Peyer's patch (tissue), 4 donors: ENCODE data around the gene FAM78A. TPM values are rescaled to one million over a fixed set of nuclear protein-coding genes. Genes with fewer than 3 reads are reported as not detected.
A peak's percentile ranks its signal among the peaks of the same experiment; 100 is the strongest.

Source experiments
- DNase-seq, 3 donors: peaks; one replicate each; pipeline ENCODE4 v3.0.0-alpha.2; 2017 to 2019
- H3K27ac ChIP-seq, 4 donors: fragments of 200-600 bp; sonication (generic); one replicate each; pipeline ENCODE4 v1.5.1; 2016 to 2019
- H3K27me3 ChIP-seq, 2 donors: fragments of 200-600 bp; sonication (generic); one replicate each; pipeline ENCODE4 v1.5.1; 2019
- H3K36me3 ChIP-seq, 3 donors: fragments of 200-600 bp; sonication (generic); one replicate each; pipeline ENCODE4 v1.5.1; 2016 to 2019
- H3K4me1 ChIP-seq, 4 donors: fragments of 200-600 bp; sonication (generic); one replicate each; pipeline ENCODE4 v1.5.1; 2016 to 2019
- H3K4me3 ChIP-seq, 4 donors: fragments of 200-600 bp; sonication (generic); 1 replicate in 3 of 4; 2 replicates in 1 of 4; pipeline ENCODE4 v1.5.1; 2016 to 2019; ENCODE audit warnings: mild to moderate bottlenecking in 1 of 4
- H3K9me3 ChIP-seq, 4 donors: fragments of 200-600 bp; sonication (generic); one replicate each; pipeline ENCODE4 v1.5.1; 2016 to 2019; ENCODE audit warnings: mild to moderate bottlenecking in 1 of 4
- CTCF ChIP-seq, 6 experiments: fragments of 450-650 bp in 4 of 6; fragments of 200-600 bp in 2 of 6; sonication (generic) in 1 of 6; IDR thresholded peaks; one replicate each; pipeline ENCODE4 v1.5.1; 2017 to 2019; ENCODE audit warnings: antibody characterized with exemption in 6 of 6, mild to moderate bottlenecking in 3 of 6, moderate library complexity in 1 of 6
- POLR2A ChIP-seq, 2 donors: fragments of 450-650 bp; IDR thresholded peaks; one replicate each; pipeline ENCODE4 v1.5.1; 2017; ENCODE audit warnings: antibody characterized with exemption in 2 of 2, mild to moderate bottlenecking in 2 of 2, moderate library complexity in 2 of 2
- total RNA-seq, 4 donors: library from RNA; depleted of rRNA; stranded (reverse); fragments of >200 nt; gene quantifications; one replicate each; pipeline ENCODE4 v1.1.0, GENCODE V29; 2016

Gene FAM78A
- total RNA-seq, 4 donors from 2014 or later, result 0.95 to 8.3 (median 3.3) TPM

GRCh38 chr9:131280660-131281059 is 4.3 kb upstream of the FAM78A start:
- H3K4me1 ChIP-seq, result peaks cover 0 to 25% (median 2%) of the 10 kb centered on the region in 4 donors
- DNase-seq, result no peak
- no peak overlapping the region for H3K27ac ChIP-seq
- no peaks in the 10 kb centered on the region for H3K36me3 ChIP-seq
- H3K4me3 ChIP-seq, result no peak overlapping the region
- no peaks in the 10 kb centered on the region for H3K9me3 ChIP-seq
- TF ChIP-seq POLR2A (IDR thresholded peaks at IDR 0.05), result no peak
- TF ChIP-seq CTCF (IDR thresholded peaks at IDR 0.05), result no peak
- peaks cover 0 to 3% of the 10 kb centered on the region in 2 donors for H3K27me3 ChIP-seq

GRCh38 chr9:131279863-131280570 is 3.7 kb upstream of the FAM78A start:
- Histone ChIP-seq H3K4me1 (peaks cover 0 to 25% (median 2%) of the 10 kb centered on the region in 4 donors), H3K27ac (no peak overlapping the region), H3K36me3 (no peaks in the 10 kb centered on the region), H3K4me3 (no peak overlapping the region), H3K9me3 (no peaks in the 10 kb centered on the region), H3K27me3 (peaks cover 0 to 3% of the 10 kb centered on the region in 2 donors)
- TF ChIP-seq POLR2A (IDR thresholded peaks at IDR 0.05) (no peak), CTCF (IDR thresholded peaks at IDR 0.05) (no peak)
- DNase-seq, result peak in 1 of 3 donors; percentile 35

- peak in 1 of 3 donors; percentile 40 for DNase-seq
- Histone ChIP-seq H3K4me3 (no peak overlapping the region), H3K9me3 (no peaks in the 10 kb centered on the region), H3K27me3 (peaks cover 0 to 3% of the 10 kb centered on the region in 2 donors), H3K27ac (peak overlapping the region in 1 of 4 donors; percentile 92), H3K36me3 (no peaks in the 10 kb centered on the region), H3K4me1 (peaks cover 0 to 25% (median 2%) of the 10 kb centered on the region in 4 donors)
- TF ChIP-seq POLR2A (IDR thresholded peaks at IDR 0.05) (no peak), CTCF (IDR thresholded peaks at IDR 0.05) (no peak)
Observed at GRCh38 chr9:131279196-131279862, 3.0 kb upstream of the FAM78A start.

GRCh38 chr9:131278702-131279111 is 2.4 kb upstream of the FAM78A start:
- no peaks in the 10 kb centered on the region for H3K36me3 ChIP-seq
- H3K4me3 ChIP-seq, result no peak overlapping the region
- H3K27me3 ChIP-seq, result peaks cover 0 to 3% of the 10 kb centered on the region in 2 donors
- TF ChIP-seq POLR2A (IDR thresholded peaks at IDR 0.05), result no peak
- TF ChIP-seq CTCF (IDR thresholded peaks at IDR 0.05), result no peak
- peak overlapping the region in 2 of 4 donors; percentile 69 to 92 for H3K27ac ChIP-seq
- peaks cover 0 to 25% (median 2%) of the 10 kb centered on the region in 4 donors for H3K4me1 ChIP-seq
- peak in 1 of 3 donors; percentile 35 for DNase-seq
- no peaks in the 10 kb centered on the region for H3K9me3 ChIP-seq

- peak; percentile 68 to 90 (median 85) for DNase-seq
- peak overlapping the region; percentile 74 to 87 (median 80) for H3K4me3 ChIP-seq
- peaks cover 0 to 24% (median 2%) of the 10 kb centered on the region in 4 donors for H3K4me1 ChIP-seq
- TF ChIP-seq CTCF (IDR thresholded peaks at IDR 0.05), result no peak
- TF ChIP-seq POLR2A (IDR thresholded peaks at IDR 0.05), result no peak
- H3K9me3 ChIP-seq, result no peaks in the 10 kb centered on the region
- H3K27ac ChIP-seq, result peak overlapping the region; percentile 69 to 92 (median 82)
- H3K27me3 ChIP-seq, result peaks cover 0 to 3% of the 10 kb centered on the region in 2 donors
- no peaks in the 10 kb centered on the region for H3K36me3 ChIP-seq
Observed at GRCh38 chr9:131277910-131278701, 1.8 kb upstream of the FAM78A start.
